ENCODE results near the gene ADAMTS9.

The ADAMTS9 gene

GRCh38 chr3:64684715-64685261, 3.0 kb downstream of the ADAMTS9 start:
- DNase-seq = peak; percentile 76

- DNase-seq = no peak
Observed at GRCh38 chr3:64681827-64682226, 6.0 kb downstream of the ADAMTS9 start.

GRCh38 chr3:64681015-64681414, 6.8 kb downstream of the ADAMTS9 start:
- DNase-seq = no peak

GRCh38 chr3:64680334-64680733, 7.5 kb downstream of the ADAMTS9 start:
- no peak for DNase-seq

GRCh38 chr3:64677961-64678716, 9.7 kb downstream of the ADAMTS9 start:
- DNase-seq = no peak

- DNase-seq = no peak
Observed at GRCh38 chr3:64676831-64677230, 11.0 kb downstream of the ADAMTS9 start.

- no peak for DNase-seq
Observed at GRCh38 chr3:64675687-64676247, 12.0 kb downstream of the ADAMTS9 start.

GRCh38 chr3:64674591-64675076, 13.2 kb downstream of the ADAMTS9 start:
- no peak for DNase-seq

GRCh38 chr3:64673159-64673715, 14.6 kb downstream of the ADAMTS9 start:
- DNase-seq = no peak

GRCh38 chr3:64668582-64669510, 19.0 kb downstream of the ADAMTS9 start:
- DNase-seq = no peak

GRCh38 chr3:64667887-64668581, 19.8 kb downstream of the ADAMTS9 start:
- DNase-seq = no peak

- no peak for DNase-seq
Observed at GRCh38 chr3:64667138-64667537, 20.7 kb downstream of the ADAMTS9 start.

GRCh38 chr3:64666171-64666588, 21.6 kb downstream of the ADAMTS9 start:
- no peak for DNase-seq

GRCh38 chr3:64664397-64664796, 23.4 kb downstream of the ADAMTS9 start:
- no peak for DNase-seq

GRCh38 chr3:64659617-64659978, 28.2 kb downstream of the ADAMTS9 start:
- DNase-seq = no peak

- no peak for DNase-seq
Observed at GRCh38 chr3:64658001-64658400, 29.8 kb downstream of the ADAMTS9 start.

- no peak for DNase-seq
Observed at GRCh38 chr3:64656544-64656943, 31.3 kb downstream of the ADAMTS9 start.

- DNase-seq = no peak
Observed at GRCh38 chr3:64655160-64655559, 32.6 kb downstream of the ADAMTS9 start.

GRCh38 chr3:64654013-64654412, 33.8 kb downstream of the ADAMTS9 start:
- DNase-seq = no peak

GRCh38 chr3:64653101-64653500, 34.7 kb downstream of the ADAMTS9 start:
- no peak for DNase-seq

- peak; percentile 55 for DNase-seq
Observed at GRCh38 chr3:64651741-64652241, 36.0 kb downstream of the ADAMTS9 start.

GRCh38 chr3:64651303-64651702, 36.5 kb downstream of the ADAMTS9 start:
- DNase-seq = no peak
